HG02642 (cell line): ENCODE results near the gene CHST15.

Source experiments
- ATAC-seq: cut with Tn5 transposase; IDR thresholded peaks from one replicate; pipeline ENCODE4 v1.9.1; 2021; ENCODE audit warnings: mild to moderate bottlenecking; ENCODE audit not compliant: unreplicated experiment, poor library complexity

CHST15 gene, protein sequence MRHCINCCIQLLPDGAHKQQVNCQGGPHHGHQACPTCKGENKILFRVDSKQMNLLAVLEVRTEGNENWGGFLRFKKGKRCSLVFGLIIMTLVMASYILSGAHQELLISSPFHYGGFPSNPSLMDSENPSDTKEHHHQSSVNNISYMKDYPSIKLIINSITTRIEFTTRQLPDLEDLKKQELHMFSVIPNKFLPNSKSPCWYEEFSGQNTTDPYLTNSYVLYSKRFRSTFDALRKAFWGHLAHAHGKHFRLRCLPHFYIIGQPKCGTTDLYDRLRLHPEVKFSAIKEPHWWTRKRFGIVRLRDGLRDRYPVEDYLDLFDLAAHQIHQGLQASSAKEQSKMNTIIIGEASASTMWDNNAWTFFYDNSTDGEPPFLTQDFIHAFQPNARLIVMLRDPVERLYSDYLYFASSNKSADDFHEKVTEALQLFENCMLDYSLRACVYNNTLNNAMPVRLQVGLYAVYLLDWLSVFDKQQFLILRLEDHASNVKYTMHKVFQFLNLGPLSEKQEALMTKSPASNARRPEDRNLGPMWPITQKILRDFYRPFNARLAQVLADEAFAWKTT

GRCh38 chr10:124092860-124093773 is at the start of gene CHST15:
TSS of gene CHST15 (minus strand) at chr10:124093598. CDS start at chr10:124046212, 47,386 bp downstream.
- ATAC-seq = peak; percentile 26

DNA sequence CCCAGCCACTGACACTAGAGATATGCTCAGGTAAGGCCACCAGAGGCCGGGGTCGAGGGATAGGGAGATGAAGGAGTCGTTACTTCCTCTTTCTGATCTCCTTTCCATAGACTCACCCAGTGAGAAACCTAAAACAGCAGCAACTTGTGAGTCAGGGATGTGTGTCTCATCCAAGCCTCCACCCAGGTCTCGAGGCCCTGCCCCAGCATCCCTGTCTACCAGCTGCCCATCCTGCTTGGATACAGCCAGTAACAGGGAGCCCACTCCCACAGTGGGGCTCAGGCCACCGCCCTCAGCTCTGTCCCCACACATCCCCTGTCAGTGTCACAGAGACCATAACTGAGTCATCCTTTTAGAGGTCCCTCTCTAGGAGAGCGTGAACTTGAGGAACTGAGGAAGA is 49.6 kb upstream of the CHST15 start:
- no peak for ATAC-seq

- ATAC-seq = no peak
Measured at GRCh38 chr10:124142006-124142739, 48.8 kb upstream of the CHST15 start.

GRCh38 chr10:124138883-124139348 is 45.5 kb upstream of the CHST15 start:
- no peak for ATAC-seq

DNA sequence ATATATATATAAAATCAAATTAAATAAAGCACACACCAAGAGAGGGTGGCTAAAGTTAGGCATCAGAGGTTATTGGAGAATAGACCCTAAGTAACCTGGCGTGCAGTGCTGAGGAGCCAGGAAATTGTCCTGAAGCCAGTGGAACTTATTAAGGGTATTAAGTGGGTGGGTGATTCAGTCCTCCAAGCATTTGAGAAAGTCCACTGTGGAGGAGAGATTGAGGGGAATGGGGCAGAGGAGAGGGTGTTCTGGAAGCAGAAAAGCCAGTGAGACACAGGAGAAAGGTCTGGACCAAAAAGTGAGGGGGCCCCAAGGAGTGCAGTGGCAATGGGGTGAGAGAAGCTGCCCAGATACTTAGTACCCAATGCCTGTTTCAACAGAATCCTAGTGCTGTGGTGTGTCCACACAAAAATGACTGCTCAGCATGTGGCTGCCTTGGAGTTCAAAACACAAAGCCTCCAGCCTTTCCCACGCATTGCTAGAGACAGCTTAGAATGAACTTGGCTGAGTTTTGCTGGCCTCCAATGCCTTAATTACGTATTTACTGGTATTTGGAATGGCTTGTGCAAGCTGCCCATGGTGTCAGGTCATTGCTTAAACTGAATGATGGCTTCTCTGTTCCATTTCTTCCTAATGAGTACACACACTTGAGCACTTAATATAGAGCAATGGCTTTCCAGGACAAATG is 44.9 kb upstream of the CHST15 start:
- no peak for ATAC-seq

DNA sequence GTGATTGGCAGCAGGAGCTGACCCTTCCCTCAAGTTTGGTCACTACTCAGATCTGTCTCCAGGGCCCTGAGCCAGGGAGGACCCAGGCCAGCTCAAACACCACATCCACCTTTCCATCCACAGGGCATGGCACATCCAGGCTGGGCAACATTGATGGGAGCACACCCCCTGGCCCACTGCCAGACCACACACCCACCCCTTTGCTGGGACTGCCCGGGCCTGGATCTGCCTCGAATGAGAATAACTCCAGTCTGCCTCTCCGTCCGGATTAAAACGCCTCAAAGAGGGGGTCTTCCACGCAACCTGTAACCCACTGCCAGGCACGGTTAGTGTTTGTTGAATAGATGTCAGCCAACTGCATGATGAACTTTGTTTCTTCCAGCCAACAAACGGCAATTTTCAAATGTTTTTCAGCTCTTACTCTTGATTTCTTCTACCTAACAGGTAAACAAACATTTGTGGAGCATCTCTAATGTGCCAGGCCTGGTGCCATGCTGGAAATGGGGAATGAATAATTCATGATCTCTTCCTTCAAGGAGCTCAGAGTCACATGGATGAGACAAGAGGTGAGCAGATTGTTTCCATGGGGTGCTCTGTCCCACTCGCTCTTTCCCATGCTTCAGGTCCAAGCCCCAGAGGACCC is 41.0 kb upstream of the CHST15 start:
- ATAC-seq = no peak

DNA sequence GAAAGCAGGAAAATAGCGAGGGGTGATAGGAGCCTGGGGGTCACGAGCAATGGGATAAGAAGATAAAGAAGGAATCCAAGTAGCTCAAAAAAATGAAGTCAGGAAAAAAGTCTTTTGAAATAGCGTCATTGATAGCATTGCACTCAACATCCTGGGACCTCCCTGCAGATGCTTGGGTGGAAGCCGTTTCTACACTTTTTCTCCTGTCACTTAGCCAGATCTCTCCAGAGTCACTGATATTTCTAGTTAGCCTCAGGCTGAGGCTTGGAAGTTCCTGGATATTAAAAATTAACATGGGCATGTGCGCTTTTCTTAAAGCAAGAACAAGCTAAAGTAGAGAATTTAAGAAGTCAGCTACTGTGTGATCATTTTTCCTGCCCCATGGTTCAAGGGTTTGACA is 39.5 kb upstream of the CHST15 start:
- no peak for ATAC-seq

- ATAC-seq = no peak
Measured at GRCh38 chr10:124132306-124132705, 38.9 kb upstream of the CHST15 start.

- ATAC-seq = no peak
Measured at GRCh38 chr10:124131172-124131571, 37.8 kb upstream of the CHST15 start.

- ATAC-seq = no peak
Measured at GRCh38 chr10:124130198-124130900, 37.0 kb upstream of the CHST15 start.

- ATAC-seq = no peak
Measured at GRCh38 chr10:124129471-124129870, 36.1 kb upstream of the CHST15 start.

GRCh38 chr10:124128811-124129145 is 35.4 kb upstream of the CHST15 start:
- no peak for ATAC-seq

- no peak for ATAC-seq
Measured at GRCh38 chr10:124127965-124128810, 34.8 kb upstream of the CHST15 start.

DNA sequence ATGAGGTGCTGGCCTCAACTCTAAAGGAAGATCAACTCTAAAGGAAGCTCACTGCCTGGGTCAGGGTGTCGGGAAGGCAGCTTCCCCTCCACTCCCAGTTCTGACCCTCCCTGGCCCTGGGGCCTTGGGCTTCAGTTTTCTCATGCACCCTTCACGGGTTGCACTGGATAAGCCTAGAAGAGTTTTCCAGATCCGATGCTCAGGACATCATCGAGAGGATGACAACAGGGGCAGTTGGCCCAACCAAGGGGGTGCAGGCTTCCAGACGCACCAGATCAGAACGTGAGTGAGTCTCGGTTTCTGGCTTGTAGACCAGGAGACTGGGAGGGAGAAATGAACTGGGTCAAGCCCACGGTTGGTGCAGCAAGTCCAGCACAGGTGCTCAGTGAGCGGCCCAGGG is 34.2 kb upstream of the CHST15 start:
- ATAC-seq = no peak

- no peak for ATAC-seq
Measured at GRCh38 chr10:124126983-124127385, 33.6 kb upstream of the CHST15 start.

GRCh38 chr10:124126145-124126982 is 33.0 kb upstream of the CHST15 start:
- ATAC-seq = no peak
